GM13977 (cell line): Measurements from ENCODE around the gene AHSG.

Experiments
- DNase-seq: peaks from one replicate; pipeline ENCODE4 v3.0.0; 2012; ENCODE audit warnings: low spot score
- CTCF ChIP-seq: IDR thresholded peaks from 2 replicates; pipeline ENCODE4 v1.5.1; 2012; ENCODE audit warnings: mild to moderate bottlenecking, control low read depth; ENCODE audit not compliant: insufficient read depth; ENCODE audit errors: extremely low read depth, missing control alignments
- in situ Hi-C: fragments of 300-500 bp; cut with MboI; formaldehyde crosslinking; loops from one replicate; pipeline ENCODE4 v1.12.0; 2022; ENCODE audit warnings: low sequenced_read_pairs, low pct_unique_long_range_greater_than_20kb, mixed read lengths, inconsistent platforms; ENCODE audit not compliant: unreplicated experiment

AHSG gene

DNA sequence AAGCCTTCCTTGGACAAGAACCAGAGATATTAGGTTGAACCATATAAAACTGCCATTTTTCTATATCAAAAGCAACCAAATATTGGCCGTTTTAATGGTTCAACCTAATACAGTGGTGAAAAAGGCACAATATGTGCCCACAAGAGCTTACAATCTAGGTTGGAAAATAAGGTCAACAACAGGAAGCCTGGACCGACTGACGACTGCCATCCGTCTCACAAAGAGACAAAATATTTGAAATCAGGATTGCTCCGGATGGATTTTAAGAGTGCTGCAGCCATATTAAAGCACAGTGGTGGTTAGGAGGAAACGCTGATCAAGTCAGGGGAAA is 1.4 kb downstream of the AHSG start:
- no peak for DNase-seq
- no peak for TF ChIP-seq CTCF
- in situ Hi-C loops: loop anchor here (10.0 kb wide), 1 partner anchor 201 kb away; no protein-coding TSS in a partner anchor

DNA sequence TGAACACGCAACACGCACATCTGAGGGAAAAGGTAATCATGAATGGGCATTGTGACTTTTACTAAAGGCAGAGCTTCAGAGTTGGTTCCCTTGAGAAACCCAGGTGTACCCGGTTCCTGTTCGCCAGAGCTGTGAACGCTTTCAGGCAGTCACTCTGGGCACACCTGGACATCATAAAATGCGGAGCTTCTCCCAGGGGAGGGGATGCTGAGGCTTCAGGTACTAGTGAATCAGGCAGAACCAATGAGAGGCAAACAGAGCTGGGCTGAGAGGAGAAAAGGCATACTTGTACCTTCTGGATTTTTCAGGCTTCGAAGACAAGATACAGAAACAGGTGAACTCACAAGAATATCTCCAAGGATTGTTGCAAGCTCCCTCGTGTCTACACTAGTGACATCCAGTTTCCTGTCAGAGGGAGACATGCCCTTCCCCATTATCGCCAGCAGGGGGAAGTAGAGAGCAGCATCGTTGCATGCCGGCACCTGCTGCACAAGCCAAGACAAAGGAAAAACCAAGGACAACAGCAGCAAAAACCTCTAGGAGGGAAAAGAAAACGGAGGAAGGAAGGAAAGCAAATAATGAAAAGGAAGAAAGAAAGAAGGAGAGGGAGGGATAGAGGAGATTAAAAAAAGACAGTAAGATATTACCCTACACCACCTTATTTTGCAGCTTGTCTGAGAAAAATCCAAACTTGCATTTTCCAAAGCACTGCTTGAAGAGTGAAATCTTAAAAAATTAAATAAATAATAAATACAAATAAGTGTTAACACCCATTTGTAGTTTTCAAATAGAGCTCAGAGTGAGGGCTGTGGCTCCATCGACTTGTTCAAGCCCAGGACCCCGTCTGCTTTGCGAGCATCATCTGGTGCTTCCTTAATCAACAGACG is 2.0 kb downstream of the AHSG start:
- peak; percentile 91 for TF ChIP-seq CTCF
- peak; percentile 85 for DNase-seq
- in situ Hi-C loops: loop anchor here (10.0 kb wide), 1 partner anchor 200 kb away; no protein-coding TSS in a partner anchor

- peak; percentile 0 for TF ChIP-seq CTCF
- in situ Hi-C loops: loop anchor here (10.0 kb wide), 1 partner anchor 199 kb away; no protein-coding TSS in a partner anchor
- DNase-seq: no peak
Measured at GRCh38 chr3:186616299-186616617, 3.4 kb downstream of the AHSG start.

DNA sequence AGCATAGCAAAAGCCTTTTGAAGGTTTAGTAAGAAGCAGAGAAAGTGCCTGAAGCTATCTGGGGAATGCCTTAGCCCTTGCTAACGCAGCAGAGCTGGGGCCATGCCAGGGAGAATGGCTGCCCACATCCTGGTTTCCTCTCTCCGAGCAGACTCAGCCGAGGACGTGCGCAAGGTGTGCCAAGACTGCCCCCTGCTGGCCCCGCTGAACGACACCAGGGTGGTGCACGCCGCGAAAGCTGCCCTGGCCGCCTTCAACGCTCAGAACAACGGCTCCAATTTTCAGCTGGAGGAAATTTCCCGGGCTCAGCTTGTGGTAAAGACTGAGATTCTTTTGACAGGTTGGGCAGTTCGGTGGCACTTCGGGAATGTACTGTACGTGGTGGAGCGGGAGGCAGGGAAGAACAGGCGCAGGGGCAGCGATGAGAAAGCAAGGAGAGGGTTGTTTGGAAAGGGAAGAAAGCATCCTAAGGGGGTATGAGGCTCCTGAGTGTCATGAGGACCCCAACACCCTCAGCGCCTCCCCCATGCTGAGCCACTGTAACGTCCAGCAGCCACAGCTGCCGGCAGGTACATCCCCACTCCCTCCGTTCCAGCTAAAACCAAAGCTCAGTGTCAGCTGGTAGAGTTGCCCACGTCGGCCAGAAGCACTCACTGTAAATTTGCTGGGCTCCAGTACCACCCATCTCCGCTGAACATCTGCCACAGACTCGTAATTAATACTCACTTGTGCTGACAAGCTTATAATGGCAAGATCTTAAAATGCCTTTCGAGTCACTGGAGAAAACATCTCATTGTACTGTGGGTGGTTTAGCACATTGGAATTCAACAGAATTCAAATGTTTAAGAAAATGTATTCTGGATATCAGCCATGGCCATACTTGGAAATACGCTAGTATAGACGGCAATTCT is 4.4 kb downstream of the AHSG start:
- peak; percentile 91 for TF ChIP-seq CTCF
- in situ Hi-C loops: loop anchor here (10.0 kb wide), 1 partner anchor 198 kb away; no protein-coding TSS in a partner anchor
- peak; percentile 87 for DNase-seq

GRCh38 chr3:186618318-186618938 is 5.6 kb downstream of the AHSG start:
- no peak for DNase-seq
- no peak for TF ChIP-seq CTCF
- in situ Hi-C loops: loop anchor here (10.0 kb wide), 1 partner anchor 196 kb away; no protein-coding TSS in a partner anchor

GRCh38 chr3:186619787-186620212 is 6.9 kb downstream of the AHSG start:
- no peak for TF ChIP-seq CTCF
- in situ Hi-C loops: loop anchor here (10.0 kb wide), 1 partner anchor 195 kb away; no protein-coding TSS in a partner anchor
- DNase-seq: no peak
